HEK293 (cell line): Measurements from ENCODE around the gene UBE2G1.

ENCODE experiments used
- CTCF ChIA-PET: fragments of 350-600 bp; formaldehyde crosslinking; extraction: SDS; loops from one replicate; lab custom pipeline; 2021; ENCODE audit warnings: antibody characterized with exemption; lab: Yijun Ruan, JAX
- POLR2A ChIA-PET: fragments of 300-600 bp; formaldehyde crosslinking; extraction: SDS; loops from one replicate; lab custom pipeline; 2020; ENCODE audit warnings: antibody characterized with exemption, inconsistent platforms; lab: Yijun Ruan, JAX
- H3K27ac ChIP-seq: fragments of 200-500 bp; sonication (Bioruptor generic); 2 replicates; pipeline ENCODE4 v1.5.1; 2014; ENCODE audit warnings: low read depth, low read length, control low read depth, inconsistent platforms; ENCODE audit errors: extremely low read depth
- H3K36me3 ChIP-seq, 2 experiments: fragments of 200-500 bp in 1 of 2; sonication (Bioruptor generic) in 1 of 2; 1 replicate in 1 of 2; 2 replicates in 1 of 2; pipeline ENCODE4 v1.5.1; 2014 to 2017; ENCODE audit warnings: inconsistent platforms in 2 of 2, low read length in 2 of 2; ENCODE audit not compliant: control insufficient read depth in 2 of 2, insufficient read depth in 1 of 2
- H3K4me1 ChIP-seq: fragments of 200-500 bp; sonication (Bioruptor generic); 2 replicates; pipeline ENCODE4 v1.5.1; 2014; ENCODE audit warnings: mild to moderate bottlenecking, low read length, inconsistent platforms; ENCODE audit not compliant: control insufficient read depth, insufficient read depth
- H3K4me3 ChIP-seq: 2 replicates; pipeline ENCODE4 v1.5.1; 2011; ENCODE audit warnings: low read depth, mild to moderate bottlenecking, control low read depth, low read length, moderate library complexity
- H3K9me3 ChIP-seq: fragments of 200-500 bp; sonication (Bioruptor generic); 2 replicates; pipeline ENCODE4 v1.5.1; 2014; ENCODE audit warnings: low read depth, low read length, inconsistent platforms; ENCODE audit not compliant: control insufficient read depth, insufficient read depth
- BCL11B ChIP-seq: fragments of 450-650 bp; formaldehyde crosslinking; IDR thresholded peaks from 2 replicates; pipeline ENCODE4 v1.5.1; 2016; ENCODE audit warnings: low read depth, missing biosample characterization, missing genetic modification characterization
- GFI1B ChIP-seq: fragments of 450-650 bp; formaldehyde crosslinking; IDR thresholded peaks from 2 replicates; pipeline ENCODE4 v1.5.1; 2016; ENCODE audit warnings: missing biosample characterization, missing genetic modification characterization
- KLF17 ChIP-seq: fragments of 450-650 bp; formaldehyde crosslinking; IDR thresholded peaks from 2 replicates; pipeline ENCODE4 v1.5.1; 2016; ENCODE audit warnings: missing biosample characterization, missing genetic modification characterization
- PRDM4 ChIP-seq: fragments of 450-650 bp; formaldehyde crosslinking; IDR thresholded peaks from 2 replicates; pipeline ENCODE4 v1.5.1; 2017; ENCODE audit warnings: missing biosample characterization, missing genetic modification characterization
- SCRT1 ChIP-seq: fragments of 450-650 bp; formaldehyde crosslinking; IDR thresholded peaks from 2 replicates; pipeline ENCODE4 v1.5.1; 2016; ENCODE audit warnings: missing biosample characterization, missing genetic modification characterization, borderline replicate concordance
- SCRT2 ChIP-seq: fragments of 450-650 bp; formaldehyde crosslinking; IDR thresholded peaks from 2 replicates; pipeline ENCODE4 v1.5.1; 2016; ENCODE audit warnings: missing biosample characterization, missing genetic modification characterization
- ZNF175 ChIP-seq: fragments of 450-650 bp; formaldehyde crosslinking; IDR thresholded peaks from 2 replicates; pipeline ENCODE4 v1.5.1; 2016; ENCODE audit warnings: missing biosample characterization, missing genetic modification characterization
- ZNF19 ChIP-seq: fragments of 450-650 bp; formaldehyde crosslinking; IDR thresholded peaks from 2 replicates; pipeline ENCODE4; 2016; ENCODE audit warnings: missing biosample characterization, missing genetic modification characterization, low read depth
- ZNF398 ChIP-seq: fragments of 450-650 bp; formaldehyde crosslinking; IDR thresholded peaks from 2 replicates; pipeline ENCODE4 v1.5.1; 2017; ENCODE audit warnings: missing biosample characterization, missing genetic modification characterization
- ZNF404 ChIP-seq: fragments of 450-650 bp; formaldehyde crosslinking; IDR thresholded peaks from 2 replicates; pipeline ENCODE4 v1.5.1; 2017; ENCODE audit warnings: missing biosample characterization, missing genetic modification characterization
- ZNF558 ChIP-seq: fragments of 450-650 bp; formaldehyde crosslinking; IDR thresholded peaks from 2 replicates; pipeline ENCODE4 v1.5.1; 2016; ENCODE audit warnings: missing biosample characterization, missing genetic modification characterization
- ZNF623 ChIP-seq: fragments of 450-650 bp; formaldehyde crosslinking; IDR thresholded peaks from 2 replicates; pipeline ENCODE4 v1.5.1; 2016; ENCODE audit warnings: missing biosample characterization, missing genetic modification characterization
- ZNF707 ChIP-seq: fragments of 450-650 bp; formaldehyde crosslinking; IDR thresholded peaks from 2 replicates; pipeline ENCODE4 v1.5.1; 2016; ENCODE audit warnings: missing biosample characterization, missing genetic modification characterization

UBE2G1 gene

GRCh38 chr17:4405699-4406098 is 39.2 kb upstream of the UBE2G1 start (continued):
- TF ChIP-seq PRDM4 (tag by site-specific recombination) (no peak), ZNF19 (tag by site-specific recombination) (no peak)

GRCh38 chr17:4405038-4405669 is 38.7 kb upstream of the UBE2G1 start:
- TF ChIP-seq ZNF398 (tag by site-specific recombination) (peak; percentile 52; the same call in 1 of the 2 replicates), KLF17 (tag by site-specific recombination) (no peak)
- Histone ChIP-seq H3K4me3 (no peak overlapping the region), H3K4me1 (no peaks in the 10 kb centered on the region), H3K9me3 (no peaks in the 10 kb centered on the region), H3K36me3 (no peaks in the 10 kb centered on the region), H3K27ac (no peak overlapping the region)
- ChIA-PET POLR2A (no interaction called here), CTCF (interaction anchor here (0.9 to 4.8 kb wide), 3 partner anchors 160 to 205 kb away, joined by 3 to 25 read pairs (median 3); no protein-coding TSS in a partner anchor)

GRCh38 chr17:4397840-4398239 is 31.4 kb upstream of the UBE2G1 start:
- Histone ChIP-seq H3K9me3 (no peaks in the 10 kb centered on the region), H3K4me1 (no peaks in the 10 kb centered on the region)
- TF ChIP-seq ZNF623 = no peak
- no peak for TF ChIP-seq ZNF558 (tag by site-specific recombination)
- TF ChIP-seq ZNF175 = no peak
- TF ChIP-seq ZNF707 (tag by site-specific recombination) = no peak
- no peak for TF ChIP-seq ZNF404 (tag by site-specific recombination)
- TF ChIP-seq GFI1B (tag by site-specific recombination) = no peak
- TF ChIP-seq, all 188 proteins: peak for 0
- ChIA-PET POLR2A (no interaction called here), CTCF (no interaction called here)
- no peak overlapping the region for H3K27ac ChIP-seq
- H3K4me3 ChIP-seq = no peak overlapping the region
- no peaks in the 10 kb centered on the region for H3K36me3 ChIP-seq

GRCh38 chr17:4395111-4395478 is 28.6 kb upstream of the UBE2G1 start:
- no peaks in the 10 kb centered on the region for H3K4me1 ChIP-seq
- no peak overlapping the region for H3K4me3 ChIP-seq
- POLR2A ChIA-PET = no interaction called here
- no peaks in the 10 kb centered on the region for H3K36me3 ChIP-seq
- TF ChIP-seq BCL11B (tag by site-specific recombination) (no peak), KLF17 (tag by site-specific recombination) (no peak), SCRT2 (peak; percentile 84), SCRT1 (tag by site-specific recombination) (peak; percentile 78; the same call in 1 of the 2 replicates)
- TF ChIP-seq, all 188 proteins: peak for 2
- H3K9me3 ChIP-seq = no peaks in the 10 kb centered on the region
- CTCF ChIA-PET = interaction anchor here (1.0 to 1.8 kb wide), 2 partner anchors 16 to 195 kb away, joined by 4 to 5 read pairs; no protein-coding TSS in a partner anchor
- no peak overlapping the region for H3K27ac ChIP-seq
